Body of pancreas (tissue), 4 donors: ENCODE data around the gene SLC18A3. TPM values are rescaled to one million over a fixed set of nuclear protein-coding genes. Genes with fewer than 3 reads are reported as not detected.

ENCODE experiments used
- ATAC-seq: fragments of 150-250 bp; one replicate; pipeline ENCODE4 v1.9.1; 2016
- DNase-seq, 4 donors: peaks; one replicate each; pipeline ENCODE4 v3.0.0-alpha.2; 2019
- H3K27ac ChIP-seq, 4 donors: fragments of 200-600 bp; sonication (generic); 1 replicate in 3 of 4; 2 replicates in 1 of 4; pipeline versions ENCODE4 v1.5.1 to v1.6.1; 2016 to 2019; ENCODE audit warnings: mild to moderate bottlenecking in 1 of 4, mixed read lengths in 1 of 4, moderate library complexity in 1 of 4
- H3K27me3 ChIP-seq, 2 donors: fragments of 200-600 bp; sonication (generic); one replicate each; pipeline ENCODE4 v1.6.0; 2016; ENCODE audit warnings: mild to moderate bottlenecking in 1 of 2
- H3K36me3 ChIP-seq, 2 donors: fragments of 200-600 bp; sonication (generic); replicated peaks in 1 of 2; 2 replicates each; pipeline ENCODE4 v1.5.1; 2016; ENCODE audit warnings: low read depth in 2 of 2; ENCODE audit not compliant: insufficient read depth in 1 of 2
- H3K4me1 ChIP-seq: fragments of 200-600 bp; sonication (generic); one replicate; pipeline ENCODE4 v1.6.0; 2016
- H3K4me3 ChIP-seq, 2 donors: fragments of 200-600 bp; sonication (generic); 1 replicate in 1 of 2; 2 replicates in 1 of 2; pipeline ENCODE4 v1.5.1; 2016 to 2019
- H3K9me3 ChIP-seq, 3 donors: fragments of 200-600 bp; sonication (generic); 1 replicate in 2 of 3; 2 replicates in 1 of 3; pipeline ENCODE4 v1.5.1; 2016
- CTCF ChIP-seq, 7 experiments: fragments of 450-650 bp in 4 of 7; fragments of 200-600 bp in 3 of 7; sonication (generic) in 3 of 7; IDR thresholded peaks; one replicate each; pipeline ENCODE4 v1.5.1; 2016 to 2019; ENCODE audit warnings: antibody characterized with exemption in 7 of 7
- POLR2A ChIP-seq, 3 donors: fragments of 450-650 bp; IDR thresholded peaks; one replicate each; pipeline ENCODE4 v1.6.1; 2016; ENCODE audit warnings: antibody characterized with exemption in 3 of 3, mild to moderate bottlenecking in 2 of 3
- whole genome bisulfite sequencing, 2 donors: methylation state at CpG; one replicate each; pipeline ENCODE4 v1.1.5; 2017; 5-methylcytosine and 5-hydroxymethylcytosine counted together
- intact Hi-C: fragments of 100-400 bp; cut with DNase I; formaldehyde crosslinking; loops from one replicate; pipeline ENCODE4 v1.15.1; 2023
- total RNA-seq, 2 donors: library from RNA; depleted of rRNA; stranded (reverse); fragments of >200 nt; gene quantifications; one replicate each; pipeline ENCODE4 v1.1.0, GENCODE V29; 2016

The SLC18A3 gene
- total RNA-seq, 2 donors from 2014 or later = not detected

GRCh38 chr10:49592726-49593563, 17.2 kb upstream of the SLC18A3 start:
- ATAC-seq (peak; percentile 81), DNase-seq (peak; percentile 52 to 69 (median 66))
- Histone ChIP-seq H3K4me3 (no peak overlapping the region), H3K27ac (no peak overlapping the region), H3K9me3 (no peaks in the 10 kb centered on the region), H3K36me3 (no peaks in the 10 kb centered on the region), H3K4me1 (no peaks in the 10 kb centered on the region), H3K27me3 (no peaks in the 10 kb centered on the region)
- WGBS, 2 donors = 22 to 30% methylated on average over 5 to 9 of the region's 9 CpGs
- intact Hi-C loops = no loop called here
- TF ChIP-seq CTCF (IDR thresholded peaks at IDR 0.05) (peak; percentile 74 to 86 (median 78)), POLR2A (IDR thresholded peaks at IDR 0.05) (no peak)

GRCh38 chr10:49593564-49593875, 16.6 kb upstream of the SLC18A3 start:
- TF ChIP-seq CTCF (IDR thresholded peaks at IDR 0.05) (no peak), POLR2A (IDR thresholded peaks at IDR 0.05) (no peak)
- Histone ChIP-seq H3K9me3 (no peaks in the 10 kb centered on the region), H3K27me3 (no peaks in the 10 kb centered on the region), H3K4me1 (no peaks in the 10 kb centered on the region), H3K36me3 (no peaks in the 10 kb centered on the region), H3K27ac (no peak overlapping the region), H3K4me3 (no peak overlapping the region)
- intact Hi-C loops = no loop called here
- 80 to 87% methylated on average over 6 of the region's 6 CpGs for WGBS, 2 donors
- no peak for DNase-seq
- ATAC-seq = no peak

- intact Hi-C loops = no loop called here
- TF ChIP-seq POLR2A (IDR thresholded peaks at IDR 0.05) (no peak), CTCF (IDR thresholded peaks at IDR 0.05) (no peak)
These were observed 16.1 kb upstream of the SLC18A3 start for GRCh38 chr10:49593998-49594397.

GRCh38 chr10:49594594-49594993, 15.5 kb upstream of the SLC18A3 start:
- Histone ChIP-seq H3K4me3 (no peak overlapping the region), H3K9me3 (no peaks in the 10 kb centered on the region), H3K4me1 (no peaks in the 10 kb centered on the region), H3K27me3 (no peaks in the 10 kb centered on the region), H3K36me3 (no peaks in the 10 kb centered on the region), H3K27ac (no peak overlapping the region)
- intact Hi-C loops = no loop called here
- WGBS, 2 donors = 0 to 1% methylated on average over 6 of the region's 6 CpGs
- DNase-seq = peak; percentile 43 to 60 (median 48)
- no peak for TF ChIP-seq POLR2A (IDR thresholded peaks at IDR 0.05)
- TF ChIP-seq CTCF (IDR thresholded peaks at IDR 0.05) = peak; percentile 28 to 82 (median 65)
- no peak for ATAC-seq

More at GRCh38 chr10:49593998-49594397, 16.1 kb upstream of the SLC18A3 start:
- Histone ChIP-seq H3K27me3 (no peaks in the 10 kb centered on the region), H3K27ac (no peak overlapping the region), H3K36me3 (no peaks in the 10 kb centered on the region), H3K4me1 (no peaks in the 10 kb centered on the region), H3K4me3 (no peak overlapping the region), H3K9me3 (no peaks in the 10 kb centered on the region)
- ATAC-seq = no peak
- 48 to 59% methylated on average over 4 of the region's 4 CpGs for WGBS, 2 donors
- DNase-seq = no peak
